ENCODE results near the gene CPNE4. TPM values are rescaled to one million over a fixed set of nuclear protein-coding genes. Genes with fewer than 3 reads are reported as not detected.

Gene CPNE4
- total and polyA plus RNA-seq, 2 donors (not counting 3 experiments of a cell fraction or from before 2014, with no cell fraction given) = not detected

DNA sequence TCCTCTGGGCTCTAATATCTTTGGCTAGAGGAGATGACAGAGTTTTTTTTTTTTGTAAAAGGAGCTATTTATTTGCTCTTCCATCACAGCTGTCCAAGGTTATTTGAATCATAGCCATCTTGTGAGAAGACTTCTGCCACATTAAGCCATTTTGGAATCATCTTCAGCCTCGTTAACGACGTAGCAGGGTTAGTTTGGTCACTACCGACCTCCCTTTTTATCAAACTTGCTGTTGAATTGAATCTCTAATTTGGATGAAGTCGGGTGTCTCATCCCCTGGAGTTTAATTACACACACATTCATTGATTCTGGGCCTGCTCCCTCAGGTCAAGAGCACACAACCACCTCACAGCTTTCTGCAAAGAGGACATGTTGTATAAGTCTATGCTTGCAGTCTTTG is 238.7 kb downstream of the CPNE4 start:
- no peak overlapping the region for H3K27ac ChIP-seq (ENCODE audit: insufficient read depth, low read depth, low read length)
- ChIA-PET CTCF (interaction anchor here (0.6 to 5.1 kb wide), 9 partner anchors 10 to 763 kb away, joined by 3 to 45 read pairs (median 6); partner anchors contain the start of gene CPNE4), POLR2A (no interaction called here)
- no peaks in the 10 kb centered on the region for H3K4me1 ChIP-seq (ENCODE audit: control insufficient read depth, extremely low read depth, insufficient read depth, low read length)
- intact Hi-C loops (cut with micrococcal nuclease) (loop anchor here (10.0 kb wide), 1 partner anchor 419 kb away; no protein-coding TSS in a partner anchor), dilution Hi-C loops (cut with MboI; ENCODE audit: extremely low pct_ligation_motif_present, low sequenced_read_pairs) (no loop called here)
- no peak for TF ChIP-seq EZH2 (IDR thresholded peaks at IDR 0.05; ENCODE audit: borderline replicate concordance, low read depth, low read length, severe bottlenecking)
- no peaks in the 10 kb centered on the region for H4K20me1 ChIP-seq (replicated peaks; ENCODE audit: control insufficient read depth, extremely low read depth, insufficient read depth, low read length)
- H3K79me2 ChIP-seq (ENCODE audit: control insufficient read depth, insufficient read depth, low read length) = no peaks in the 10 kb centered on the region
- H3K9ac ChIP-seq (replicated peaks; ENCODE audit: extremely low read depth, insufficient read depth, low read length) = no peak overlapping the region
- no peak overlapping the region for H3K4me3 ChIP-seq (replicated peaks in 1 of 3; ENCODE audit: insufficient read depth in 1 of 3, low read depth in 1 of 3, low read length in 3 of 3)
- no peak overlapping the region for H2AFZ ChIP-seq (ENCODE audit: low read depth, low read length)
- FAIRE-seq (no peak), DNase-seq (ENCODE audit: low read depth, low spot score) (no peak)
- H3K36me3 ChIP-seq (ENCODE audit: control insufficient read depth in 2 of 2, extremely low read depth in 1 of 2, insufficient read depth in 2 of 2, low read length in 2 of 2) = no peaks in the 10 kb centered on the region
- H3K27me3 ChIP-seq (ENCODE audit: control insufficient read depth in 2 of 2, insufficient read depth in 2 of 2, low read length in 2 of 2) = no peaks in the 10 kb centered on the region
- no peak overlapping the region for H3K4me2 ChIP-seq (ENCODE audit: insufficient read depth, low read length)
- no peaks in the 10 kb centered on the region for H3K9me1 ChIP-seq (replicated peaks; ENCODE audit: control insufficient read depth, extremely low read depth, insufficient read depth, low read length)
- H3K9me3 ChIP-seq (replicated peaks; ENCODE audit: control insufficient read depth, insufficient read depth, low read length) = no peaks in the 10 kb centered on the region
- BruUV-seq (replicated peaks) = no TSS peak

GRCh38 chr3:131795390-131796090 is 239.3 kb downstream of the CPNE4 start:
- H3K27ac ChIP-seq (ENCODE audit: insufficient read depth, low read depth, low read length) = no peak overlapping the region
- FAIRE-seq = no peak
- no peak overlapping the region for H3K4me2 ChIP-seq (ENCODE audit: insufficient read depth, low read length)
- H3K9me3 ChIP-seq (replicated peaks; ENCODE audit: control insufficient read depth, insufficient read depth, low read length) = no peaks in the 10 kb centered on the region
- dilution Hi-C loops (cut with MboI; ENCODE audit: extremely low pct_ligation_motif_present, low sequenced_read_pairs) = no loop called here
- no peaks in the 10 kb centered on the region for H3K79me2 ChIP-seq (ENCODE audit: control insufficient read depth, insufficient read depth, low read length)
- TF ChIP-seq POLR2A (IDR thresholded peaks at IDR 0.05; ENCODE audit: low read depth, low read length) = no peak
- no peak for TF ChIP-seq POLR2AphosphoS5 (IDR thresholded peaks at IDR 0.05; ENCODE audit: insufficient read depth, low read depth, low read length)
- TF ChIP-seq MYC (IDR thresholded peaks at IDR 0.05; ENCODE audit: low read depth, low read length) = no peak
- no peak for TF ChIP-seq GATA2 (IDR thresholded peaks at IDR 0.05; ENCODE audit: insufficient read depth, insufficient read length, low read depth, low read length)
- TF ChIP-seq EZH2 (IDR thresholded peaks at IDR 0.05; ENCODE audit: borderline replicate concordance, low read depth, low read length, severe bottlenecking) = no peak
- TF ChIP-seq, protein P1, sequence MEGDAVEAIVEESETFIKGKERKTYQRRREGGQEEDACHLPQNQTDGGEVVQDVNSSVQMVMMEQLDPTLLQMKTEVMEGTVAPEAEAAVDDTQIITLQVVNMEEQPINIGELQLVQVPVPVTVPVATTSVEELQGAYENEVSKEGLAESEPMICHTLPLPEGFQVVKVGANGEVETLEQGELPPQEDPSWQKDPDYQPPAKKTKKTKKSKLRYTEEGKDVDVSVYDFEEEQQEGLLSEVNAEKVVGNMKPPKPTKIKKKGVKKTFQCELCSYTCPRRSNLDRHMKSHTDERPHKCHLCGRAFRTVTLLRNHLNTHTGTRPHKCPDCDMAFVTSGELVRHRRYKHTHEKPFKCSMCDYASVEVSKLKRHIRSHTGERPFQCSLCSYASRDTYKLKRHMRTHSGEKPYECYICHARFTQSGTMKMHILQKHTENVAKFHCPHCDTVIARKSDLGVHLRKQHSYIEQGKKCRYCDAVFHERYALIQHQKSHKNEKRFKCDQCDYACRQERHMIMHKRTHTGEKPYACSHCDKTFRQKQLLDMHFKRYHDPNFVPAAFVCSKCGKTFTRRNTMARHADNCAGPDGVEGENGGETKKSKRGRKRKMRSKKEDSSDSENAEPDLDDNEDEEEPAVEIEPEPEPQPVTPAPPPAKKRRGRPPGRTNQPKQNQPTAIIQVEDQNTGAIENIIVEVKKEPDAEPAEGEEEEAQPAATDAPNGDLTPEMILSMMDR (IDR thresholded peaks at IDR 0.05; ENCODE audit: extremely low read depth in 1 of 2, insufficient read depth in 1 of 2, low read depth in 1 of 2, low read length in 2 of 2) = no peak
- no peak for TF ChIP-seq MAX (IDR thresholded peaks at IDR 0.05; ENCODE audit: insufficient read depth, insufficient read length)
- TF ChIP-seq JUN (IDR thresholded peaks at IDR 0.05; ENCODE audit: borderline replicate concordance, insufficient read depth, insufficient read length, low read depth) = no peak
- no peak for TF ChIP-seq FOS (IDR thresholded peaks at IDR 0.05; ENCODE audit: borderline replicate concordance, insufficient read depth, low read length)
- H3K36me3 ChIP-seq (ENCODE audit: control insufficient read depth in 2 of 2, extremely low read depth in 1 of 2, insufficient read depth in 2 of 2, low read length in 2 of 2) = no peaks in the 10 kb centered on the region
- intact Hi-C loops (cut with micrococcal nuclease) = loop anchor here (2.0 to 10.0 kb wide), 3 partner anchors 419 to 763 kb away; no protein-coding TSS in a partner anchor
- POLR2A ChIA-PET = no interaction called here
- no peak overlapping the region for H2AFZ ChIP-seq (ENCODE audit: low read depth, low read length)
- DNase-seq (ENCODE audit: low read depth, low spot score) = no peak
- H3K4me3 ChIP-seq (replicated peaks in 1 of 3; ENCODE audit: insufficient read depth in 1 of 3, low read depth in 1 of 3, low read length in 3 of 3) = no peak overlapping the region
- no peak overlapping the region for H3K9ac ChIP-seq (replicated peaks; ENCODE audit: extremely low read depth, insufficient read depth, low read length)
- CTCF ChIA-PET = interaction anchor here (0.6 to 5.1 kb wide), 16 partner anchors 11 to 762 kb away, joined by 3 to 45 read pairs (median 3); partner anchors contain the start of gene CPNE4
- H3K27me3 ChIP-seq (ENCODE audit: control insufficient read depth in 2 of 2, insufficient read depth in 2 of 2, low read length in 2 of 2) = no peaks in the 10 kb centered on the region
- no peaks in the 10 kb centered on the region for H4K20me1 ChIP-seq (replicated peaks; ENCODE audit: control insufficient read depth, extremely low read depth, insufficient read depth, low read length)
- no peaks in the 10 kb centered on the region for H3K9me1 ChIP-seq (replicated peaks; ENCODE audit: control insufficient read depth, extremely low read depth, insufficient read depth, low read length)
- no TSS peak for BruUV-seq (replicated peaks)
- no peaks in the 10 kb centered on the region for H3K4me1 ChIP-seq (ENCODE audit: control insufficient read depth, extremely low read depth, insufficient read depth, low read length)

Data from endothelial cell of umbilical vein (primary cell).